Activated CD4-positive, alpha-beta T cell treated with anti-CD3 and anti-CD28 coated beads, Interleukin-10, Interleukin-2, amounts not matched to agents 100 ng/mL and 50 ng/mL, durations not matched to agents 16 hours and 8 hours (primary cell): ENCODE measurements around the gene MINDY4.

ENCODE experiments used
- DNase-seq: peaks from one replicate; pipeline ENCODE4 v3.0.0-alpha.2; 2020

The MINDY4 gene

GRCh38 chr7:30743371-30744074 is 27.7 kb upstream of the MINDY4 start:
- DNase-seq: no peak

DNA sequence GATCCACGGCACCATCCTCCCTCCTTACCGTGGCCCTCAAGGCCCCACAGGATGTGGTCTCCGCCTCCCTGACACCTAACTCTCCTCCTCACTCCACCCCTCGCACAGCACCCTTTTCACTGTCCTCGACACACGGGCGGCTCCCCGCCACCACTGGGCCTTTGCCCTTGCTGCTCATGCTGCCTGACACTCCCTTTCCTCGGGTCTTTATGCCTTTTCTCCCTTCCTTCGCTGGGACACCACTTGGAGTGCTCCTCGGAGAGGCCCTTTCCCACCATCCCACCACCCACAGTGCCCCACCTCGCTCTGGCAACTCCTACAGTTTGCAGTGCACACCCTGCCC is 27.2 kb upstream of the MINDY4 start:
- DNase-seq: no peak

DNA sequence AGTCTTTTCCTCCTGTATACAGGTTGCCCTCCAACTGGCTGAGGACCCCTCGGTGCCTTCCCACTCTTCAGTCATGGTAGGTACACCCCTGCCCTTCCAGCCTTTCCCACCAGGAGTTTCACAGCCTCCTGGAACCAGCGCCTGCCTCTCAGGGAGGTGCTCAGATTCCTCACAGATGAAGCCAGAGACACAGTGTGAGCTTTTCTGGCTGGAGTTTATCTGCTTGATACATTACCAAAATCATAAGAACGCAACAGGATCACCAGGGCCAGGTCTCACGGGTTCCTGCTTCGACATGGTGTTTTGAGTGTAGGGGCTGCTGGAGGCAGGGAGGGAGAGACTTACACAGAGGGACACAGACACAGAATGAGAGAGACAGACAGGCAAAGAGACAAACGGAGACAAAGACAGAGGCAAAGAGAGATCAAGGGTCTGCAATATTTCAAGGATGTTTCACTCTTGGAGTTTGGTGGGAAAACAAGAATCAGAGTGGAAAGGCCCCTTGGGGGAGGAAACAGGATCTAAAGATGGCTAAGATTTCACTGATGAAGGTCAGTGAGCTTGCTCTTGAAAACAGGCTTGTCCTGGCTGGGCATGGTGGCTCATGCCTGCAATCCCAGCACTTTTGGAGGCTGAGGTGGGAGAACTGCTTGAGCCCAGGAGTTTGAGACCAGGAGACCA is 25.8 kb upstream of the MINDY4 start:
- no peak for DNase-seq

GRCh38 chr7:30750010-30750409 is 21.2 kb upstream of the MINDY4 start:
- DNase-seq: no peak

GRCh38 chr7:30750683-30751650 is 20.2 kb upstream of the MINDY4 start:
- no peak for DNase-seq

DNA sequence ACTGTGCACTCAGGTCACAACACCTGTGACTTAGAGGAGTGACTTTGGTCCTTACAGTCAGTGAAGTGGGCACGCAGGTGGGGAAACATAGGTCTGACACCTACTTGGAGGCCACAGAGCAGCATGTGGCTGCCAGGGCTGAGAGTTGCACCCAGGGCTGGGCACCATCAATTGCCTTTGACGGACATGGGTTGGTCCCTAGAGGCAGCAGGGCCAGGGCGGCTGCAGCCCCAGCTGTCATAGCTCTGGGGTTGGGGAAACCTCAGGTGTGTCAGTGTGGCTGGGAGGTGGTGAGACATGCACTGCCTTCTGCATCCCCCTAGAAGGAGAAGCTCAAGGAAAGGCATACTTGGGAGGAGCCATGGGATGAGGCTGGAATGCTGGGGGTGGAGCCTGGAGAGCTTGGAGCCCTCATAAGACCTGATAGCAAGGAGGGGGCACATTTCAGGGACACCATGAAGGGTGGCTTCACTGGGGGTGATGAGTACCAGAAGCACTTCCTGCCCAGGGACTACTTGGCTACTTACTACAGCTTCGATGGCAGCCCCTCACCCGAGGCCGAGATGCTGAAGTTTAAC is 19.4 kb upstream of the MINDY4 start, which contains the start of gene INMT:
TSS of gene INMT (plus strand) at position 440 of the 578 bp plus-strand sequence. CDS start at position 456, 16 bp downstream.
- no peak for DNase-seq

DNA sequence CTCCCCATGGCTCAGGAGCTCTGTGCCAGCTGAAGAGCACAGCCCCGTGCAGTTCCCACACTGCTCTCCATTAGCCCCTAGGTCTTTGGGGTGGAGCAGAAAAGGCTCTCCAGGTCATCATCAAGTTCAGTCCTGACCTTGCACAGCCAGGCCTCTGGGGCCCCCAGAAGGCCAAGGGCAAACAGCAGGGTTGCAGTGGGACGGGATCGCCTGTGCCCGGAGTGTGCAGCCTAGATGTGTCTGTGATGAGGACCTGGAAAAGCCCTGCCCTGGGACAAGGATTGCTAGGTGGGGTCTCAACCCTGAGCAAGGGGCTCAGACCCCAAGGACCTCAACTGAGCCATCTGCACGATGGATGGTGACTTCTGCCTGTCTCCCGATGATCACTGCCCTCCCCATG is 18.7 kb upstream of the MINDY4 start:
- DNase-seq: no peak

DNA sequence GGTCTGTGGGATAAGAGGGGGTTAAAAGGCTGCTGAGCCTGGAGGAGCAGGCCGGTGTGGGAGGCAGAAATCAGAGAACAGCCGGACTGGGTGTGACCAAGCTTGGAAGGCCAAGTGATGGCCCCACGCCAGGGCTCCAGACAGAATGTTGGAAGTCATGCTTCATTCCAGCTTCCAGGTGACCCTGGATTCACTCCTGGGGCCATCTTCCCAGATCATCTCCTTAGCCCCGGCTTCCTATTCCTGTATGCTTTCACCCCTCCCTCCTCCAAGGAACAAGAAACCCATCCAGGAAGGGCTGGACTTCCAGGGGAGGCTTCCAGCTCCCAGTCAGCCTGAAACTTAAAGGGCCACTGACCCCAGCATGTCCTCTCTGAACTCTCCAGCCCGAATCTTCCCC is 18.2 kb upstream of the MINDY4 start:
- DNase-seq: no peak

DNA sequence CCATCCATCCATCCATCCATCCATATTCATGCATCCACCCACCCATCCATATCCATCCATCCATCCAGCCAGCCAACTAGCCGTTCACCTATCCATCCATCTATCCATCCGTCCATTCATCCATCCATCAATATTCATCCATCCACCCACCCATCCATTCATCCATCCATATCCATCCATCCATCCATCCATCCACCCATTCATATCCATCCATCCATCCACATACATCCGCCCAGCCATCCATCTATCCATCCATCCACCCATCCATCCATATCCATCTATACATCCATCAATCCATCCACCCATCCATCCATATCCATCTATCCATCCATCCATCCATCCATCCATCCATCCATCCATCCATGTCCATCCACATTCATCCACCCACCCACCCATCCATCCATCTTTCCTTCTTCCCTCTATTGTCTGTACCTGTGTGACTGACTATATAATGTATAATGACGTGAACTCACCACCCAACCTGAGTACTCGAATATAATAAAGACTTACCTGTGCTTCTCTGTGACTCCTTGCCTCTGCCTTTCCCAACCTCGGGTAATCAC is 16.8 kb upstream of the MINDY4 start:
- DNase-seq: no peak

GRCh38 chr7:30755384-30756154 is 15.6 kb upstream of the MINDY4 start:
- DNase-seq: no peak

GRCh38 chr7:30757342-30757692 is 13.9 kb upstream of the MINDY4 start:
- DNase-seq: no peak

DNA sequence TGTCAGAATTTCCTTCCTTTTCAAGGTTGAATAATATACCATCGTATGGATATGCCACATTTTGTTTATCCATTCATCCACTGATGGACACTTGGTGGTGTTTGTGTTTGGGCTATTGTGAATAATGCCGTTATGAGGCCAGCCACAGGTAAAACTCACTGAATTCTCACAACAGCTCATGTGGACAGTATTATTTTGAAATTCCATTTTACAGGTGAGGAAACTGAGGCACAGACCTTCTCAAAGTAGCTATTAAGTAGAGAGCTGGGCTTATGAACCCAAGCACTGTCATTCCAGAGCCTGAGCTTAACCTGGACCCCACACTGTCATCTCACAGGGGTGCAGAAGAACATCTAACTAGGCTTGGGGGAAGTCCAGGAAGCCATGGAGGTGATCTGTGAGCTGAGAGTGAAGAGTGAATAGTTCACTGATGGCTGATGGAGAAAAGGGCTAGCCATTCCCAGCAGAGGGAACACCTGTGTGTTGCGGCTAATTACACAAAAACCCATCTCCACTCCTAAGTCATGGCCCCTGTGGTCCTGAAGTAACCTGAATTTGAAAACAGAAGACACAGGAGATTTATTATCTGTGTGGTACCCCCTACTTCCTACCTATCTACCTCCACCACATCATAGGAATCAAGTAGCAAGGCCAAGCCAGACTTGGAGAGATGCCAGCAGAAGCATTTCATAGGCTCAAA is 10.6 kb upstream of the MINDY4 start:
- DNase-seq: no peak

- DNase-seq: no peak
Observed at GRCh38 chr7:30761214-30762156, 9.7 kb upstream of the MINDY4 start.

GRCh38 chr7:30764030-30764975 is 6.9 kb upstream of the MINDY4 start:
- DNase-seq: no peak

DNA sequence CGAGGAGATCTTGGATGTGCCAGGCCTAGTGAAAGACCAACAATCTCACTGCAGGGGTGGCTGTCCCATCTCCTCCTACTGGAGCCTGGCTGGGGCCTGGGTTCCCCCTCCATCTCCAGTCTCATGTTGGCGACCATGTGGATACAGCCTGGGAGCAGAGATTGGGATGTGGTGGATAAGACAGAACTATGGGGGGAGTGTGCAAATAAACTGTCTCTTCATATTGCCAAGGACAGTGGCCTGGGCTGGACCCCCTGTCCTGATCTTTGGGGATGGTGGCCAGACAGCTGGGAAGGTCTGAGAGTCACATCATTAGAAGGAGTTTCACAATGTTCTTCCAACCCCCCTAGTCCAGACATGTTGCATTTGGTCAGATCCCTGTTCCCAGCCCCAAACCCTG is 5.8 kb upstream of the MINDY4 start:
- DNase-seq: no peak

DNA sequence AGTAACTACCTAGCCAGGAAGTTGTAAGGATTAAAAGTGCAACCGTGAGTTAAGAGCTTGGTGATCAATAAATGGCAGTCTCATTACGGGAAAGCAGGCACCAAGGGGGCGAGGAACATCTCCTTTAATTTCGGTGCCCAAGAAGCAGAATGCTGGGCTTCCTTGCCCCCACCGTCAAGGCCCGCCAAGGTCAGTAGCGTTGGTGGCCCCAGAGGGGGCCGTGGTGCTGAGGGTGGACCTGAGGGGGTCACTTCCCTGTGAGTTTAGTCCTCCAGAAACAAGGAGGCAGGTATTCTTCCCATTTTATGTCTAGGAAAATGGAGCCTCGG is 408 bp upstream of the MINDY4 start:
- DNase-seq: no peak

DNA sequence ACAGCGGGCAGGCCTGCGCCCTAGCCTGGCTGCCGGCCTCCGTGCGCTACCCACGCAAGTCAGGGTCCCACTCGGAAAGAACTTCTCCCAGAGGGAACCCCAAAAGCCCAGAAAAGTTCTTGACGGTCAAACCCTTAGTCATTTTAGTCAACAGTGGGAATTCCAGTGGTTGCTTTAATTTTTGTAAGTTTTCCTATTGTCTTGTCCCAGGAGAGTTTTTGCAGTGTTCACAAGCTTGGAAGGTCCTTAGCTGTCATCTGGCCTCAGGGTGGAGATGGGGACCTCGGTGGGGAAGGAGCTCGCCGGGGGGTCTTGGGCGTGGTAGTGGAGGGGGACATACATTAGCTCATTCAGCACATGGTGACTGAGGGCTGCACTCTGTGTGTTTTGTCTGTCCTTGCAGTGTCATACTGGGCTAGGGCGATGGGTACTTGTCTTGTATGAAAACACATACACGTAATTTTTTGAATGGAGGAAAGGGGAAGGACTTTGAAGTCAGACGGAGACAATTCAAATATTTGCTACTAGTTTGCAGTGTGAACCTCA is 736 bp downstream of the MINDY4 start:
- DNase-seq: peak; percentile 13

- no peak for DNase-seq
Observed at GRCh38 chr7:30772984-30773383, 1.8 kb downstream of the MINDY4 start.

GRCh38 chr7:30775992-30776391 is 4.8 kb downstream of the MINDY4 start:
- DNase-seq: no peak
